ENCODE results near the gene WNT11. TPM values are rescaled to one million over a fixed set of nuclear protein-coding genes. Genes with fewer than 3 reads are reported as not detected.

Gene WNT11
- total RNA-seq, 1 experiment from 2014 or later: not detected

- H2BK15ac ChIP-seq (ENCODE audit: low read depth, low read length): no peak overlapping the region
- H4K8ac ChIP-seq (replicated peaks; ENCODE audit: insufficient read length, low read depth, low read length): no peak overlapping the region
- H3K27ac Mint-ChIP-seq: no peak overlapping the region
- H3K9me3 Mint-ChIP-seq: no peaks in the 10 kb centered on the region
- H4K20me1 ChIP-seq (ENCODE audit: control insufficient read depth, insufficient read depth, insufficient read length): no peaks in the 10 kb centered on the region
- no peaks in the 10 kb centered on the region for H3K79me1 ChIP-seq (ENCODE audit: insufficient read depth, low read depth, low read length, poor library complexity, severe bottlenecking)
- H3K14ac ChIP-seq (ENCODE audit: insufficient read depth, low read length): no peak overlapping the region
- no peak overlapping the region for H4K91ac ChIP-seq (ENCODE audit: insufficient read length, low read depth, low read length)
- no peak overlapping the region for H4K5ac ChIP-seq (ENCODE audit: insufficient read length, low read depth, low read length)
- no peak overlapping the region for H3K4me3 Mint-ChIP-seq
- H3K27me3 ChIP-seq (ENCODE audit: insufficient read depth, low read length): no peaks in the 10 kb centered on the region
- no peak overlapping the region for H3K4me2 ChIP-seq (ENCODE audit: insufficient read depth, insufficient read length, low read length)
- no peak overlapping the region for H3T11ph ChIP-seq (ENCODE audit: low read length)
- H3K27me3 Mint-ChIP-seq (ENCODE audit: low read depth): peaks cover 10% of the 10 kb centered on the region
- peaks cover 3 to 12% of the 10 kb centered on the region in 2 experiments; a peak in 3 of 4 replicates for H3K4me1 Mint-ChIP-seq
- H3K56ac ChIP-seq (ENCODE audit: insufficient read length, low read depth, low read length): no peak overlapping the region
- no peak overlapping the region for H2BK120ac ChIP-seq (ENCODE audit: low read depth, low read length, poor library complexity, severe bottlenecking)
- no peak overlapping the region for H2BK5ac ChIP-seq (ENCODE audit: insufficient read length, low read length)
- no peaks in the 10 kb centered on the region; a peak in 1 of 7 replicates for H3K36me3 Mint-ChIP-seq (ENCODE audit: insufficient read depth in 1 of 3, low read depth in 3 of 3)
- no peak overlapping the region for H2AK5ac ChIP-seq (ENCODE audit: insufficient read length, low read length)
- H2AFZ ChIP-seq (ENCODE audit: low read length): no peak overlapping the region
- no peaks in the 10 kb centered on the region for H3K4me1 ChIP-seq (ENCODE audit: insufficient read depth, low read length)
- no peak overlapping the region for H3K4ac ChIP-seq (ENCODE audit: low read depth, low read length)
- H3K18ac ChIP-seq (ENCODE audit: insufficient read length, low read depth, low read length): no peak overlapping the region
- no peaks in the 10 kb centered on the region for H3K9me3 ChIP-seq (ENCODE audit: control insufficient read depth, low read depth, low read length)
- H3K23me2 ChIP-seq (ENCODE audit: insufficient read length, low read depth, low read length, poor library complexity, severe bottlenecking): no peaks in the 10 kb centered on the region
- no peak for TF ChIP-seq CTCF (conservative IDR thresholded peaks at IDR 0.05)
- no peak overlapping the region for H3K27ac ChIP-seq (ENCODE audit: insufficient read length, low read depth, low read length)
- H3K23ac ChIP-seq (ENCODE audit: insufficient read length, low read depth, low read length): no peak overlapping the region
- no CpG with 5 or more reads among the region's 7 CpGs for whole genome bisulfite sequencing (ENCODE audit: extremely low coverage, insufficient read length, low lambda C conversion rate)
- H3K9ac ChIP-seq (ENCODE audit: extremely low read depth, insufficient read length, low read length): no peak overlapping the region
- H2BK12ac ChIP-seq (ENCODE audit: insufficient read length, low read depth, low read length): no peak overlapping the region
- H3K79me2 ChIP-seq (ENCODE audit: insufficient read depth, low read length): no peaks in the 10 kb centered on the region
- H2BK20ac ChIP-seq (ENCODE audit: low read depth, low read length, poor library complexity, severe bottlenecking): no peak overlapping the region
- DNase-seq: no peak
These were observed 21.7 kb downstream of the WNT11 start for GRCh38 chr11:76184551-76184993.
